Fibroblast of the aortic adventitia (primary cell): ENCODE data around the gene PHLDB2. TPM values are rescaled to one million over a fixed set of nuclear protein-coding genes. Genes with fewer than 3 reads are reported as not detected.
A peak's percentile ranks its signal among the peaks of the same experiment; 100 is the strongest.

ENCODE experiments used
- DNase-seq: peaks from one replicate; pipeline ENCODE4 v3.0.0-alpha.2; 2010; ENCODE audit warnings: low read depth
- H3K4me3 ChIP-seq: 2 replicates; pipeline ENCODE4 v1.5.1; 2011; ENCODE audit warnings: low read depth, mild to moderate bottlenecking, control low read depth, low read length, moderate library complexity
- total RNA-seq: library from RNA; depleted of rRNA; stranded (reverse); fragments of >200 nt; gene quantifications from 2 replicates; pipeline ENCODE4 v1.2.3, GENCODE V29; 2012; ENCODE audit warnings: low replicate concordance
- TF ChIP-seq, protein P1 (sequence below): IDR thresholded peaks from 2 replicates; pipeline ENCODE4 v1.5.1; 2011; ENCODE audit warnings: mild to moderate bottlenecking, low read length, control low read depth, inconsistent platforms; ENCODE audit not compliant: insufficient read depth

Gene PHLDB2
- total RNA-seq, 1 donor: 79.2 TPM

DNA sequence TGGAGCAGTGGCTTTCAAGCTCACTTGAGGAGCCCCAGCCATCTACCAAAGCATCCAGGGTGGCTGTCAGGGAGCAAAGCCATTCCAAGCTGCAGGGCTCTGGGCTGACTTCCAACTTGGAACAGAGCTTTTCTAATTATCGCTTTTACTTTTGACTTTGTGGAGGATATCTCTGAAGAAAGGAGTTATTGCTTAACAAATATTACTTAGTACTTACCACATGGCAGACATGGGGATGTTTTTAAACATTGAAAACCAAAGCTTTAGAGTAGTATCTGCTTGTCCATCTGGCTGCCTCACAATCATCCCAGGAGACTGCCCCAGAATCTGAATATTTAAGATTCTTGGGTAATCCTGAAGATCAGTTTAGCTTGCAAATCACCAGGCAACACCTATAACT, 148.6 kb downstream of the PHLDB2 start:
- no peak overlapping the region for H3K4me3 ChIP-seq
- DNase-seq: peak; percentile 86
- TF ChIP-seq, protein P1, sequence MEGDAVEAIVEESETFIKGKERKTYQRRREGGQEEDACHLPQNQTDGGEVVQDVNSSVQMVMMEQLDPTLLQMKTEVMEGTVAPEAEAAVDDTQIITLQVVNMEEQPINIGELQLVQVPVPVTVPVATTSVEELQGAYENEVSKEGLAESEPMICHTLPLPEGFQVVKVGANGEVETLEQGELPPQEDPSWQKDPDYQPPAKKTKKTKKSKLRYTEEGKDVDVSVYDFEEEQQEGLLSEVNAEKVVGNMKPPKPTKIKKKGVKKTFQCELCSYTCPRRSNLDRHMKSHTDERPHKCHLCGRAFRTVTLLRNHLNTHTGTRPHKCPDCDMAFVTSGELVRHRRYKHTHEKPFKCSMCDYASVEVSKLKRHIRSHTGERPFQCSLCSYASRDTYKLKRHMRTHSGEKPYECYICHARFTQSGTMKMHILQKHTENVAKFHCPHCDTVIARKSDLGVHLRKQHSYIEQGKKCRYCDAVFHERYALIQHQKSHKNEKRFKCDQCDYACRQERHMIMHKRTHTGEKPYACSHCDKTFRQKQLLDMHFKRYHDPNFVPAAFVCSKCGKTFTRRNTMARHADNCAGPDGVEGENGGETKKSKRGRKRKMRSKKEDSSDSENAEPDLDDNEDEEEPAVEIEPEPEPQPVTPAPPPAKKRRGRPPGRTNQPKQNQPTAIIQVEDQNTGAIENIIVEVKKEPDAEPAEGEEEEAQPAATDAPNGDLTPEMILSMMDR: no peak

DNA sequence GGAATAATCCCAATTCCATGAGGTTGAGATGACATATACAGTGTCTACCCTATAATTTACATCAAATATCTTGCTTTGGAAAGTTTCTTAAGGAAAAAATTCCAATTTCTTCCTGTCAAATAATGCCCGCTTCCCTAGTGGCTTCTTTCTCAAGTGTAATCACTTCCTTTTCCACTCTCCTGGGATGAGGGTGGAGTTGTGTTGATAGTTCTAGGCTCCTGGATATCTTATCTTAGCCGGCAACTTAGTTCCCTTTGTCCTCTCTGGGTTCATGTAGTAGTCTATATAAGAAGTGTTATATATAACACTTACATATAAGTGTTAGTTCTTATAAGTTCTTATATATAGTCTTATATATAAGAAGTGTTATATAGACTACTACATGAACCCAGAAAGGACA, 150.6 kb downstream of the PHLDB2 start:
- no peak for DNase-seq
- no peak overlapping the region for H3K4me3 ChIP-seq
- TF ChIP-seq, protein P1: no peak

DNA sequence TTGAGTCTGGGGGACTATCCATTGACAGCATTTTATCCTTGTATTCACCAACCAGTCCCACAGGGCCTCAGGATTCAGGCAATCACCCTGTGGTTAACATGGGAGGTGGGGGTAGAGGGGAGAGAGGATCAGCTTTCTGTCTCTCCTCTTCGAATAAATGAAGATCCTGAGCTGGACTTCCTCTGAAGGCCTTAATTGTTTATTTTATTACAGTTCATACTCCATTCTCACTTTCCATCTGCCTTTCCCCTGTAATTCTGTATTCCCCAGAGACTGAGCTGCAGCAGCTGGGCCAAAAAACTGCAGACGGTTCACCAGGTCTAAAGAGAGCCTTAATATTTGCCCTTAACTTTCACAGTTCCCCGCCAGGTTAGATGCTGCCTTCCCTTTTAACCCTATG, 151.6 kb downstream of the PHLDB2 start:
- no peak overlapping the region for H3K4me3 ChIP-seq
- peak; percentile 35 for DNase-seq
- TF ChIP-seq, protein P1: no peak

DNA sequence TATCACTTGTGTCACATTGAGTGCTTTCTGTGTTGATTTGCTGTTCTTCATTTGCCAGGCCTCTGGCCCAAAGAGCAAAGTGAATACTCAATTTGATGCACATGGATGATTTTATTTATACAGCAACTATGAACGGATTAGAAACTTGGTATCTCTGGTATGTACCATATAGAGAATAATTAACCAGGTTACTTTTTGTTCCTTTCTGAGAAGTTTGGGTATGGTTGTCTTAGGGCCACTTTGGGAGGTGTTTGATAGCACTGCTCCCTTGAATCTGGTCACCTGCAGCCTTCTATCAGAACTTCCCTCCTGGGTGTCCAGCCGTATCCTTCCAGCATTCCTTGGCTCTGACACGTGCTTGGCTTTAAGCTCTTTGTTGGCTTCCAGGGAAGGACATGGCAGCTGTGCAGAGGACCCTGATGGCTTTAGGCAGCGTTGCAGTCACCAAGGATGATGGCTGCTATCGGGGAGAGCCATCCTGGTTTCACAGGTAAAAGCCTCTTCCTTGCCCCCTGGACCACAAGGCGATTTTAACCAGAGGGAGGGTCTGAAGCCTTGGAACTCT, 152.4 kb downstream of the PHLDB2 start:
- DNase-seq: no peak
- no peak overlapping the region for H3K4me3 ChIP-seq
- TF ChIP-seq, protein P1: no peak

DNA sequence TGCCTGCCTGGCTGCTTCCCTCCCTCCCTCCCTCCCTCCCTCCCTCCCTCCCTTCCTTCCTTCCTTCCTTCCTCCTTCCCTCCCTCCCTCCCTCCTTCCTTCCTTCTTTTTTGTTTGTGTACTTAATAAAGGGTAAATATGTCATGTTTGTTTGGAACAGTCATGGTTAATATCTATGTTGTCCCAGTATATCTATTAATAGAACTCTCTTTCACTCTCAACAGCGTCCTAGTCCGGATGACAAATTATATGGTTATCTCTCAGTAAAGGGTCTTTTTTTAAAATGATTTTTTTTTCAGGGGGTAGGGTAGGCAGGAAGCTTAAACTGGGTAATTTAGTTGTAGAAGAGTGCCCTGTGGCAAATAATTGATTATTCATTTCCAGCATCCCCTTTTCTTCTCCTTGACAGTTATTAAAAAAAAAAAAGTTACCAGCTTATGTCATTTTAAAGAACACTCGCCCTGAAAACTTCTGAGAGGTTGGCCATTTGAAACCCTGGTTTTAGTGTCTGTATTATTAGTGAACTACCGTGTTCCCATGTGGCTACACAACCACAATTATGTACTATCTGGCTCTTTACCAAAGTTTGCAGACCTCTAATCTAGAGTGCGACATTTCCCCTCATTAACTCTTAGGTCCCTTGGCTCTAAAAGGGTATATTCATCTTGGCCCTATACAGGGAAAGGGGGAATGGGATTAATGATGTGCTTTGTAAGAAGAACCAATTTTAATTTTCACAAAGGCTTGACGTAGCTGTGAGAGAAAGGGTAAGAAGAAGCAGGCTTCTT, 153.3 kb downstream of the PHLDB2 start:
- no peak for DNase-seq
- TF ChIP-seq, protein P1: no peak
- H3K4me3 ChIP-seq: no peak overlapping the region

DNA sequence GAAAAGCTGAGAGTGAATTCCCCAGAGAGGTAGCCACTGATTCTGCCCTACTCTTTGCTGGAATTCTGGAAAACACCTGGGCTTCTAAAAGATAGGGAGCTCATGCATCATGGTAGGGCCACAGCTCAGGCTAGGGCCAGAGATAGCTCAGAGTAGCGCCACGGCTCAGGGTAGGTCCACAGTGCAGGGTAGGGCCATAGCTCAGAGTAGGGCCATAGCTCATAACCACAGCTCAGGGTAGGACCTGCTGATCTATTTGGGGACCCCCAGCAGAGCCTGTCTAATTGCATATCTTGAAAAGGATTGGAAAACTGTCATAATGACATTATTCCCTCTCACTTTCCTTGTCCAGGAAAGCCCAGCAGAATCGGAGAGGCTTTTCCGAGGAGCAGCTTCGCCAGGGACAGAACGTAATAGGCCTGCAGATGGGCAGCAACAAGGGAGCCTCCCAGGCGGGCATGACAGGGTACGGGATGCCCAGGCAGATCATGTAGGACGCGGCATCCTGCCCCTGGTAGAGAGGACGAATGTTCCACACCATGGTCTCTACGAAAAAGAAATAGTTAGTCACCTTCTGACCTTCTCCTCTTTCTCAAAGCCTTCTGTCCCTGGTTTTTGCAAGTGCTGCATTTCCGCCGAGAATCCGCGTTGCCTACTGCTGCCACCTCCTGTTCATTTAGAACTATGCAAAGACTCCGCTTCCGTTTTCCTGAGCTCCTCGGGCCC, 154.2 kb downstream of the PHLDB2 start:
- DNase-seq: peak; percentile 84
- TF ChIP-seq, protein P1: peak; percentile 75
- H3K4me3 ChIP-seq: no peak overlapping the region
